CD4-positive, alpha-beta memory T cell (primary cell): ENCODE results near the gene RNF169. TPM values are rescaled to one million over a fixed set of nuclear protein-coding genes. Genes with fewer than 3 reads are reported as not detected.

Source experiments
- CTCF ChIA-PET: fragments of 350-600 bp; sonication (Branson Sonifier 250); formaldehyde crosslinking; loops from one replicate; lab custom pipeline; 2021; ENCODE audit warnings: inconsistent platforms; ENCODE audit not compliant: partially characterized antibody; lab: Charles Lee
- POLR2A ChIA-PET: fragments of 350-600 bp; sonication (Branson Sonifier 250); formaldehyde crosslinking; loops from one replicate; lab custom pipeline; 2021; ENCODE audit not compliant: partially characterized antibody; lab: Charles Lee
- DNase-seq, 5 donors: peaks; one replicate each; pipeline versions ENCODE4 v3.0.0 to v3.0.0-alpha.2; 2020 to 2022; ENCODE audit warnings: mixed read lengths in 1 of 5
- H3K27ac ChIP-seq: one replicate; pipeline ENCODE4 v1.7.0; 2013; ENCODE audit warnings: low read depth, low read length
- H3K27me3 ChIP-seq: 2 replicates; pipeline ENCODE4 v1.7.0; 2013; ENCODE audit warnings: mild to moderate bottlenecking, low read length, moderate library complexity; ENCODE audit not compliant: insufficient read depth
- H3K36me3 ChIP-seq: 2 replicates; pipeline ENCODE4 v1.7.0; 2013; ENCODE audit warnings: mild to moderate bottlenecking, low read length, moderate library complexity; ENCODE audit not compliant: insufficient read depth
- H3K4me1 ChIP-seq: 2 replicates; pipeline ENCODE4 v1.7.0; 2013; ENCODE audit warnings: mild to moderate bottlenecking, low read length, moderate library complexity; ENCODE audit not compliant: insufficient read depth
- H3K4me3 ChIP-seq, 2 donors: one replicate each; pipeline ENCODE4 v1.7.0; 2013; ENCODE audit warnings: low read length in 2 of 2, mild to moderate bottlenecking in 1 of 2
- H3K9me3 ChIP-seq, 2 donors: one replicate each; pipeline ENCODE4 v1.7.0; 2013; ENCODE audit warnings: low read length in 2 of 2, control low read depth in 1 of 2; ENCODE audit not compliant: control insufficient read depth in 1 of 2
- H3K27ac Mint-ChIP-seq, 7 donors: one replicate each; pipeline ENCODE4 v1.8.0; 2020 to 2021; ENCODE audit warnings: mixed read lengths in 7 of 7, mild to moderate bottlenecking in 6 of 7, inconsistent platforms in 3 of 7, moderate library complexity in 3 of 7
- H3K27me3 Mint-ChIP-seq, 2 donors: one replicate each; pipeline ENCODE4 v1.8.0; 2020 to 2021; ENCODE audit warnings: mixed read lengths in 2 of 2
- H3K36me3 Mint-ChIP-seq, 2 donors: one replicate each; pipeline ENCODE4 v1.8.0; 2020 to 2021; ENCODE audit warnings: mixed read lengths in 2 of 2, inconsistent platforms in 1 of 2, mild to moderate bottlenecking in 1 of 2
- H3K4me1 Mint-ChIP-seq, 4 donors: one replicate each; pipeline ENCODE4 v1.8.0; 2020 to 2021; ENCODE audit warnings: mixed read lengths in 4 of 4, mild to moderate bottlenecking in 1 of 4
- H3K4me3 Mint-ChIP-seq, 8 donors: one replicate each; pipeline ENCODE4 v1.8.0; 2020 to 2021; ENCODE audit warnings: mixed read lengths in 8 of 8, mild to moderate bottlenecking in 7 of 8, moderate library complexity in 6 of 8, inconsistent platforms in 3 of 8
- H3K9me3 Mint-ChIP-seq, 8 donors: one replicate each; pipeline ENCODE4 v1.8.0; 2020 to 2021; ENCODE audit warnings: mixed read lengths in 8 of 8, mild to moderate bottlenecking in 5 of 8, inconsistent platforms in 3 of 8, moderate library complexity in 1 of 8
- intact Hi-C: fragments of 100-400 bp; cut with micrococcal nuclease; formaldehyde crosslinking; loops from one replicate; pipeline ENCODE4 v1.15.1; 2023
- polyA plus RNA-seq, 2 donors: library from polyadenylated mRNA; unstranded; fragments of 300-500 nt; fragmentation: Illumina TruSeq; gene quantifications; one replicate each; pipeline ENCODE4 v1.2.3, GENCODE V29; 2021
- total RNA-seq, 2 experiments: library from RNA; stranded (reverse); gene quantifications; one replicate each; pipeline ENCODE4 v1.2.3, GENCODE V29; 2021

The RNF169 gene
- total and polyA plus RNA-seq, 4 experiments from 2014 or later = 0.13 to 25.0 (median 13.2) TPM

- H3K4me3 Mint-ChIP-seq = no peak overlapping the region
- H3K4me1 ChIP-seq = peaks cover 15% of the 10 kb centered on the region
- H3K27me3 Mint-ChIP-seq = no peaks in the 10 kb centered on the region
- peaks cover 14 to 21% (median 17%) of the 10 kb centered on the region in 4 donors for H3K4me1 Mint-ChIP-seq
- no peak for DNase-seq
- CTCF ChIA-PET = no interaction called here
- H3K9me3 Mint-ChIP-seq = no peaks in the 10 kb centered on the region
- H3K36me3 Mint-ChIP-seq = peaks cover 57 to 66% of the 10 kb centered on the region in 2 donors
- POLR2A ChIA-PET = no interaction called here
- no peak overlapping the region for H3K4me3 ChIP-seq
- intact Hi-C loops = no loop called here
- H3K27me3 ChIP-seq = no peaks in the 10 kb centered on the region
- H3K36me3 ChIP-seq = peaks cover 27% of the 10 kb centered on the region
- peak overlapping the region in 2 of 7 donors; percentile 12 to 62 for H3K27ac Mint-ChIP-seq
- H3K9me3 ChIP-seq = no peaks in the 10 kb centered on the region
- no peak overlapping the region for H3K27ac ChIP-seq
Observed at GRCh38 chr11:74845978-74846517, 97.4 kb downstream of the RNF169 start.

GRCh38 chr11:74846770-74847169 is 98.1 kb downstream of the RNF169 start:
- POLR2A ChIA-PET = interaction anchor here (1.7 kb wide), 1 partner anchor 9 kb away, joined by 4 read pairs; no protein-coding TSS in a partner anchor
- H3K4me1 Mint-ChIP-seq = peaks cover 14 to 21% (median 17%) of the 10 kb centered on the region in 4 donors

DNA sequence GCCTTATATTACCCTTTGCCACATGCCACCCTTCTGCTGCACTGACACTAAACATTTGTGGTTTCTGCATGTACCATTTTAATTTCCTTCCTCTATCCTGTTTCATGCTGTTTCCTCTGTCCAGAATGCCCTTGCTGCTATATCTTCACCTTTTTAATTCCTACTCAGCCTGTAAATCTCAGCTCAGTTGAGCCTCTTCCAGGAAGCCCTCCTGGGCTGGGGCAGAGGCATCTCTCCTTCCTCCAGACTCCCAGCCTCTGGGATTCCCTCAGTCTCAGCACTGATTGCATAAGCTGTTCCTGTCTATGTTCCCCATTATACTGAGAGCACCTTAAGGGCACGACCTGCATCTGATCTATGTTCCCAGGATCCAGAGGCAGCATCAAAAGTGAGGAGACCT is 98.7 kb downstream of the RNF169 start:
- H3K27ac Mint-ChIP-seq = peak overlapping the region in 2 of 7 donors; percentile 14 to 89
- no peaks in the 10 kb centered on the region for H3K27me3 Mint-ChIP-seq
- CTCF ChIA-PET = no interaction called here

More at GRCh38 chr11:74846770-74847169, 98.1 kb downstream of the RNF169 start:
- peaks cover 15% of the 10 kb centered on the region for H3K4me1 ChIP-seq
- intact Hi-C loops = no loop called here
- H3K36me3 Mint-ChIP-seq = peaks cover 57 to 66% of the 10 kb centered on the region in 2 donors
- peak overlapping the region in 1 of 8 donors; percentile 58 for H3K4me3 Mint-ChIP-seq
- H3K4me3 ChIP-seq = no peak overlapping the region
- H3K27me3 ChIP-seq = no peaks in the 10 kb centered on the region
- peak overlapping the region in 1 of 7 donors; percentile 12 for H3K27ac Mint-ChIP-seq
- CTCF ChIA-PET = no interaction called here
- H3K27me3 Mint-ChIP-seq = no peaks in the 10 kb centered on the region
- no peak overlapping the region for H3K27ac ChIP-seq
- H3K9me3 ChIP-seq = no peaks in the 10 kb centered on the region
- DNase-seq = no peak
- no peaks in the 10 kb centered on the region for H3K9me3 Mint-ChIP-seq
- peaks cover 32% of the 10 kb centered on the region for H3K36me3 ChIP-seq

GRCh38 chr11:74847895-74848294 is 99.2 kb downstream of the RNF169 start:
- no peaks in the 10 kb centered on the region for H3K27me3 Mint-ChIP-seq
- Histone ChIP-seq H3K27ac (no peak overlapping the region), H3K4me1 (peaks cover 15% of the 10 kb centered on the region), H3K9me3 (no peaks in the 10 kb centered on the region), H3K27me3 (no peaks in the 10 kb centered on the region), H3K36me3 (peaks cover 27% of the 10 kb centered on the region), H3K4me3 (no peak overlapping the region)
- H3K27ac Mint-ChIP-seq = peak overlapping the region in 1 of 7 donors; percentile 68
- H3K36me3 Mint-ChIP-seq = peaks cover 61 to 65% of the 10 kb centered on the region in 2 donors
- POLR2A ChIA-PET = interaction anchor here (1.7 kb wide), 1 partner anchor 10 kb away, joined by 4 read pairs; no protein-coding TSS in a partner anchor
- peaks cover 14 to 21% (median 18%) of the 10 kb centered on the region in 4 donors for H3K4me1 Mint-ChIP-seq
- no peaks in the 10 kb centered on the region for H3K9me3 Mint-ChIP-seq
- no peak for DNase-seq
- H3K4me3 Mint-ChIP-seq = peak overlapping the region in 1 of 8 donors; percentile 3
- CTCF ChIA-PET = no interaction called here
- intact Hi-C loops = no loop called here

More for the DNA sequence above, 98.7 kb downstream of the RNF169 start:
- peaks cover 15% of the 10 kb centered on the region for H3K4me1 ChIP-seq
- no peak for DNase-seq
- H3K4me3 ChIP-seq = no peak overlapping the region
- no peaks in the 10 kb centered on the region for H3K27me3 ChIP-seq
- no peak overlapping the region for H3K27ac ChIP-seq
- H3K36me3 ChIP-seq = peaks cover 31% of the 10 kb centered on the region
- Mint-ChIP-seq H3K4me3 (peak overlapping the region in 4 of 8 donors; percentile 30 to 57 (median 48)), H3K4me1 (peaks cover 14 to 21% (median 18%) of the 10 kb centered on the region in 4 donors), H3K36me3 (peaks cover 57 to 66% of the 10 kb centered on the region in 2 donors), H3K9me3 (no peaks in the 10 kb centered on the region)
- intact Hi-C loops = no loop called here
- POLR2A ChIA-PET = interaction anchor here (1.7 kb wide), 1 partner anchor 10 kb away, joined by 4 read pairs; no protein-coding TSS in a partner anchor
- H3K9me3 ChIP-seq = no peaks in the 10 kb centered on the region

DNA sequence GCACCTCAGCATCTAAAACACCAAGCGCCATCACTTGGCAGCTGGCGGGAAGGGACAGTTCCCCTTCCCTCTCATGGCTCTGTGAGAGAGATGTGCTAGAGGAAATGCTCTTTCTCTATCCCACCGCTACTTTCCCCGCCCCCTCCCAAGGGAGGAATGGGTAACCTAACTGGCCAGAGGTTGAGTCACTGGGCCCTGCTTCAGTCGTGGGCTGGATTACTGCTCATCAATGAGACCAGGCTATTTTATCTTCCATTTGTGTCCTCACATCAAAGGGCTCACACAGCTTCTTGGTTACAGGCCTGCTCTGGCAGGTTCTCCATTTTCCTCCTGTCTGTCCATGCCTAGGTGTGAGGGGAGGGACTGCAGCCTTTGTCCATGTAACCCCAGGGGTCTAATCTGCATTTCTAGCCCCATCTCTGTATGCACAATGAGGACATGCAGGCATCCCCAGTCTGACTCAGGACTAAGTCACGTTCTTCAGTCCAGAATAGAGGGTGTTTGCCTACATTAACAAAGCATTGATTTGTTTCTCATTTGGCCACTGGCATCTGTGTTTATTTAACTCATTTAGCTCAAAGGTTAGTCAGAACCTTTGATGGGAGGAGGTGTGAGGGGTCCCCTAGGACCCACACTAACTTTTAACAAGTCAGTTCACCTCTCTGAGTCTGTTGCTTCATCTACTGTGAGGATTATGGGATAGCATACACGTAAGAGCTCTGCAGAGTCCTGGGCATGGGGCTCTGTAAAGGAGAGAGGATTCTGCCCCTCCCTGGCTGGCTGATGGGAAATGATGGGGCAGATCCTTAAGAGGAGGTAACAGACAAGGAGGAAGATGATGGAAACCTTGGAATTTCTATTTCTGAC is 101.1 kb downstream of the RNF169 start:
- H3K27ac Mint-ChIP-seq = no peak overlapping the region
- CTCF ChIA-PET = no interaction called here

DNA sequence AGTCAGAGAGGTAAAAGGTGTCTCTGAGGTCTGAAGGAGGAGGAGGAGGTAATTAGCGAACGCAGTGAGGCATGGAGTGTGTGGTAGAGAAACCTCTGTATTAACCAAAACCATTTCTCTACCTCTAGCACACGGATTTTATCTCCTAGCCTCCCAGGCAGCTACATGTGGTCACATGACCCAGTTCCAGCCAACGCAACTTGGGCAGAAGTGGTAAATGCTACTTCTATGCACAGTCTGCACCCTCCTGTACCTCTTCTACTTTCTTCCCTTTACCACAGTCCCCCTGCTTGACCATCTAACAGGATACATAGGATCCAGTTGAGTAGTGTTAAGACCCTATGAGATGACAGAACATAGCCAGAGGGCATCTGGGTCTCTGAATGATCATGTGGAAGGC is 104.6 kb downstream of the RNF169 start:
- Mint-ChIP-seq H3K27me3 (no peaks in the 10 kb centered on the region), H3K36me3 (peaks cover 64 to 69% of the 10 kb centered on the region in 2 donors), H3K9me3 (no peaks in the 10 kb centered on the region), H3K4me1 (peaks cover 0 to 7% (median under 1%) of the 10 kb centered on the region in 4 donors), H3K4me3 (peak overlapping the region in 1 of 8 donors; percentile 33), H3K27ac (peak overlapping the region in 2 of 7 donors; percentile 14 to 20)
- Histone ChIP-seq H3K36me3 (peaks cover 6% of the 10 kb centered on the region), H3K4me1 (no peaks in the 10 kb centered on the region), H3K27me3 (no peaks in the 10 kb centered on the region), H3K9me3 (no peaks in the 10 kb centered on the region), H3K4me3 (no peak overlapping the region), H3K27ac (no peak overlapping the region)
- POLR2A ChIA-PET = no interaction called here
- DNase-seq = no peak
- CTCF ChIA-PET = interaction anchor here (0.6 kb wide), 1 partner anchor 1373 kb away, joined by 3 read pairs; no protein-coding TSS in a partner anchor
- intact Hi-C loops = no loop called here

More for the DNA sequence above, 101.1 kb downstream of the RNF169 start:
- no peak overlapping the region for H3K4me3 ChIP-seq
- intact Hi-C loops = no loop called here
- peaks cover 60 to 61% of the 10 kb centered on the region in 2 donors for H3K36me3 Mint-ChIP-seq
- H3K27me3 ChIP-seq = no peaks in the 10 kb centered on the region
- no peak for DNase-seq
- H3K27me3 Mint-ChIP-seq = no peaks in the 10 kb centered on the region
- POLR2A ChIA-PET = no interaction called here
- peaks cover 15% of the 10 kb centered on the region for H3K4me1 ChIP-seq
- no peaks in the 10 kb centered on the region for H3K9me3 Mint-ChIP-seq
- no peak overlapping the region for H3K27ac ChIP-seq
- H3K36me3 ChIP-seq = peaks cover 15% of the 10 kb centered on the region
- no peaks in the 10 kb centered on the region for H3K9me3 ChIP-seq
- no peak overlapping the region for H3K4me3 Mint-ChIP-seq
- peaks cover 14 to 21% (median 19%) of the 10 kb centered on the region in 4 donors for H3K4me1 Mint-ChIP-seq

- Histone ChIP-seq H3K27ac (no peak overlapping the region), H3K4me1 (no peaks in the 10 kb centered on the region), H3K4me3 (no peak overlapping the region), H3K9me3 (peaks cover 0 to 19% of the 10 kb centered on the region in 2 donors), H3K27me3 (no peaks in the 10 kb centered on the region), H3K36me3 (peaks cover 18% of the 10 kb centered on the region)
- intact Hi-C loops = no loop called here
- Mint-ChIP-seq H3K27me3 (no peaks in the 10 kb centered on the region), H3K4me1 (peaks cover 0 to 5% (median 0%) of the 10 kb centered on the region in 4 donors), H3K9me3 (peaks cover 2 to 55% (median 38%) of the 10 kb centered on the region in 8 donors), H3K36me3 (peaks cover 91 to 93% of the 10 kb centered on the region in 2 donors), H3K4me3 (no peak overlapping the region), H3K27ac (no peak overlapping the region)
- CTCF ChIA-PET = interaction anchor here (0.8 kb wide), 1 partner anchor 14 kb away, joined by 3 read pairs; no protein-coding TSS in a partner anchor
- POLR2A ChIA-PET = no interaction called here
- no peak for DNase-seq
Observed at GRCh38 chr11:74860743-74861142, 112.1 kb downstream of the RNF169 start.
